ENCODE results near the gene HDAC11.

DNA sequence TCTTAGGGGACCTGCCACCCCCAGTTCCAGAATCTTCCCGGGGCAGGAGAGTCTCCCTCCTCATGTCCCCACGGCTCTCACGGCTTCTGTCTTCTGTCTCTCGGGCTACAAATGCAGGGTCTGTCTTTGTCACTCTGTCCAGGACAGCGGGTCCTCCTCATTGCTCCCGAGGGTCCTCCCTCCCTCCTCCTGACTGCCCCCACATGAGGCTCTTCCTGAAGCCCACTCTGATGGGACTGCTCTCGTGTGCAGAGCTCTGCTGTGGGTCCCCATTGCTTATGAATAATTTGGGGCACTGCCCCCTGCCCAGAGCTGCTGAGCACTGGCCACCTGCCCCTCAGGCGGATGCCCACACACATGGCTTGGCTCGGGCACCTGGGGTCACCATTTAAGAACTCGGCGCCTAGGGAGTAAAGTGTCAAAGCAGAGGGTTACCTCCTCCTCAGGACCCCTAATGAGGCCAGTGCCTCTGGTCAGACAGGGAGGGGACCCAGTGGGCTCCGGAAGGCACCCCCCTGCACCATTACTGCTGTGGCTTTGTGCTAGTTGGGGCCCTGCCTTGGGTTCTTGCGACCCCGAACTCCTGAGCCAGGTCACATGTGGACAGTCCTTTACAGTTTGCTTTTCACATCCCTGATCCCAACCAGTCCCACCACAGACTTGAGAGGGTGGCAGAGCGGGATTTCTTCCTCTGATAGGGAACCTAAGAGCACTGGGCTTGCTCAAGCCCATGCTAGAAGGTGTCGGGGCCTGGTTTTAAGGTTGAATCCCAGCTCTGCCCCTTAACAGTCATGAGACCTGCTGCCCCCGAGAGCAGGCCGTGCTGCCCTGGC, 22.1 kb downstream of the HDAC11 start:
- TF ChIP-seq, protein P1, sequence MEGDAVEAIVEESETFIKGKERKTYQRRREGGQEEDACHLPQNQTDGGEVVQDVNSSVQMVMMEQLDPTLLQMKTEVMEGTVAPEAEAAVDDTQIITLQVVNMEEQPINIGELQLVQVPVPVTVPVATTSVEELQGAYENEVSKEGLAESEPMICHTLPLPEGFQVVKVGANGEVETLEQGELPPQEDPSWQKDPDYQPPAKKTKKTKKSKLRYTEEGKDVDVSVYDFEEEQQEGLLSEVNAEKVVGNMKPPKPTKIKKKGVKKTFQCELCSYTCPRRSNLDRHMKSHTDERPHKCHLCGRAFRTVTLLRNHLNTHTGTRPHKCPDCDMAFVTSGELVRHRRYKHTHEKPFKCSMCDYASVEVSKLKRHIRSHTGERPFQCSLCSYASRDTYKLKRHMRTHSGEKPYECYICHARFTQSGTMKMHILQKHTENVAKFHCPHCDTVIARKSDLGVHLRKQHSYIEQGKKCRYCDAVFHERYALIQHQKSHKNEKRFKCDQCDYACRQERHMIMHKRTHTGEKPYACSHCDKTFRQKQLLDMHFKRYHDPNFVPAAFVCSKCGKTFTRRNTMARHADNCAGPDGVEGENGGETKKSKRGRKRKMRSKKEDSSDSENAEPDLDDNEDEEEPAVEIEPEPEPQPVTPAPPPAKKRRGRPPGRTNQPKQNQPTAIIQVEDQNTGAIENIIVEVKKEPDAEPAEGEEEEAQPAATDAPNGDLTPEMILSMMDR (conservative IDR thresholded peaks at IDR 0.05; ENCODE audit: low read length): no peak
- no peak for TF ChIP-seq EZH2phosphoT487 (IDR thresholded peaks at IDR 0.05; ENCODE audit: borderline replicate concordance, low read depth, low read length)

Data from OCI-LY7 (cell line).